HG03457 (cell line): Measurements from ENCODE around the gene IL5.
"Not testable (repeated sequence)": the region's sequence is repeated elsewhere in the genome, so short reads cannot be mapped to it uniquely, and the experiment has no call there.

Source experiments
- ATAC-seq: cut with Tn5 transposase; IDR thresholded peaks from one replicate; pipeline ENCODE4 v1.9.1; 2021; ENCODE audit warnings: moderate number of reproducible peaks; ENCODE audit not compliant: unreplicated experiment

The IL5 gene

DNA sequence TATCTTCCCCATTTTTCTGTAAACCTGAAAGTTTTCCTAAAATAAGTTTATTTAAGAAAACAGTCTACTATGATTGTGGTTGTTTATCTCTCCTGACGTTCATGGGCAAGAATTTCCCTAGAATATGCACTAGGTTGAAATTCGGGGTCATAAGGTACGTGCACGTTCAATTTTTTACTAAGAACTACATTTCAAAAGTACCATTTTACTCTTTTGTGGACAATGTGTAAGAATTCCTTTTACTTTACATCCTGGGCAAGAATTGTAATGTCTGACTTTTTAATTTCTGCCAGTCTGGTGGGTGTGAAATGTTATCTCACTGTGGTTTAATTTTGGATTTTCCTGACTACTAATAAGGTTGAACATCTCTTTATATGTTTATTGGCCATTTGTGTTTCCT, 12.4 kb downstream of the IL5 start:
- ATAC-seq = no peak

GRCh38 chr5:132528866-132529634, 14.3 kb downstream of the IL5 start:
- ATAC-seq = no peak

DNA sequence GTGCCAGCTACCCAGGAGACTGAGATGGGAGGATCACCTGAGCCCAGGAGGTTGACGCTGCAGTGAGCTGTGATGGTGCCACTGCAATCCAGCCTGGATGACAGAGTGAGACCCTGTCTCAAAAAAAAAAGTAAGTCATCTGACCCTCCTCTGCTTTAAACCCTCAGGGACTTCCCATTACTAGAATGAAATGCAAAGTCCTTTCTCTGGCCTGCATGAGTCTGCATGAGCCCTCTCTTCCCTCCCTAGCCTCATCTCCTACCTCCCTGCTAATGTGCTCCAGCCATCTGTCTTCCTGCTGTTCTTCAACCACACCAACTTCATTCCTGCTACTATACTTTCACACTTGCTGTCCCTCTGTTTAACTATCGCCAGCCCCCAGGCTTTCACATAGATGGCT, 15.3 kb downstream of the IL5 start:
- ATAC-seq = no peak

- no peak for ATAC-seq
These were observed 16.3 kb downstream of the IL5 start for GRCh38 chr5:132526974-132527564.

- ATAC-seq = no peak
These were observed 16.9 kb downstream of the IL5 start for GRCh38 chr5:132526290-132526973.

GRCh38 chr5:132525299-132525724, 18.0 kb downstream of the IL5 start:
- peak; percentile 48 for ATAC-seq

DNA sequence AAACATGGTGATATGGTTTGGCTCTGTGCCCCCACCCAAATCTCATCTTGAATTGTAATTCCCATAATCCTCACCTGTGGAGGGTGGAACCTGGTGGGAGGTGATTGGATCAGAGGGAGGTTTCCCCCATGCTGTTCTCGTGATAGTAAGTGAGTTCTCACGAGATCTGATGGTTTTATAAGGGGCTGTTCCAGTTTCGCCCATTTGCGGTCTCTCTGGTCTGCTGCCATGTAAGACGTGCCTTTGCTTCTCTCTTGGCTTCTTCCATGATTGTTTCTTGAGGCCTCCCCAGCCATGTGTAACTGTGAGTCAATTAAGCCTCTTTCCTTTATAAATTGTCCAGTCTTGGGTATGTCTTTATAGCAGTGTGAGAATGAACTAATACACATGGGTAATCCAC, 18.4 kb downstream of the IL5 start:
- ATAC-seq = not testable (repeated sequence)

DNA sequence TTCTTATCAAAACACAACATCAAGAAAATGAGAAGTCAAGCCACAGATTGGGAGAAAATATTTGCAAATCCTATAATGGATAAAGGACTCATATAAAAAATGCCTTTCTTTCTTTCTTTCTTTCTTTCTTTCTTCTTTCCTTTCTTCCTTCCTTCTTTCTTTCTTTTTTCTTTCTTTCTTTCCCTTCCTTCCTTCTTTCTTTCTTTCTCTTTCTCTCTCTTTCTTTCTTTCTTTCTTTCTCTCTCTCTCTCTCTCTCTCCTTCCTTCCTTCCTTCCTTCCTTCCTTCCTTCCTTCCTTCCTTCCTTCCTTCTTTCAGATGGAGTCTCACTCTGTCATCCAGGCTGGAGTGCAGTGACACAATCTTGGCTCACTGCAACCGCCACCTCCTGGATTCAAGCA, 21.3 kb downstream of the IL5 start:
- not testable (repeated sequence) for ATAC-seq

GRCh38 chr5:132513618-132514336, 29.5 kb downstream of the IL5 start:
- ATAC-seq = not testable (repeated sequence)

- no peak for ATAC-seq
These were observed 33.2 kb downstream of the IL5 start for GRCh38 chr5:132510076-132510475.

- ATAC-seq = peak; percentile 61
These were observed 37.1 kb downstream of the IL5 start for GRCh38 chr5:132506094-132506692.

- ATAC-seq = no peak
These were observed 37.7 kb downstream of the IL5 start for GRCh38 chr5:132505641-132506040.

- no peak for ATAC-seq
These were observed 38.6 kb downstream of the IL5 start for GRCh38 chr5:132504746-132505145.

GRCh38 chr5:132503244-132503643, 40.1 kb downstream of the IL5 start:
- ATAC-seq = no peak

GRCh38 chr5:132501961-132502931, 41.1 kb downstream of the IL5 start:
- no peak for ATAC-seq

DNA sequence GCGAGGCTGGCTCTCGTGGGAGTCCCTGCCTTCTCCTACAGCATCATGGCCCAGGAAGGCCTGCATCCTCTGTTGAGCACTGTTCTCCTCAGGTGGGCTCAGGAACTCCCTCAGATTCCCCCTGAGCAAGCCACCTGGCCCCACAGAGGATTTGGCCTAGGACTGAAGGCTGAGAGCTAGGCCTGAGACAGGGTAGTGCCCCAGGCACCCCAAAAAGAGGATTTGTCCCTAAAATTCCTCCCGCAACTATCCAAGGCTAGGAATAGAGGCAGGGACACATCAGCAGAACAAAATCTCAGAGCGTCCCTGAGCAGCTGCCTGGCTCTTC, 41.7 kb downstream of the IL5 start:
- no peak for ATAC-seq

DNA sequence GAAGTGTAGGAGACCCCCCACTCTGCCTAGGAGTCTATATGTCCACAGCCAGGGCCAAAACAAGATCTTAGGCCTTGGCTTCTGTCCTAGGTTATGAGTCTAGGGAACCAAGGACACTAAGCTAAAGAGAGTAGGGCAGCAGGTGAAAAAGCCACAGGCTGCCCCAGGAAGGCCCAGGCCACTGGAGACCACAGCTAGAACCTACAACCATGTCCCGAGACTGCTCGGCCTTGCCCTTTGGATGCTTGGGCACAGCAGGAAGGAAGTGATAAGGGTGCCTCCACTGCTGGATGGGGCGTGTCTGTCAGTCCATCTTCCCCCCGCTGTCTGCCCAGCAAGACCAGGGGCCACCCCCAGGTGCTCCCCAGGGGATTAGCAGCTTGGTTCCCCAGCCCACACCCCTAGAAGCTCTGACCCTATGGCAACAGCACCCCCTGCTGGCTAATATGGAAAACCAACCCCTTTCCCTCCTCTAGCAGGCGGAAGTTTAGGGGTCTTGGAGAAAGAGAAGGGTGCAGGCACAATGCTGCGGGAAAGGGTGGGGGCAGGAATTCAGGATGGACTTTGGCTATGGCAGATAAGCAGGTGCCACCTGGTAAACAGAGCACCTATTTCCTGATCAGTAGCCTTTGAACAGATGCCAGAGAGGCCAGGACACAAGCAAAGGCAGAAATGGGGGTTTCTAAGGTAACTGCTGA, 42.2 kb downstream of the IL5 start:
- ATAC-seq = no peak

- ATAC-seq = no peak
These were observed 42.9 kb downstream of the IL5 start for GRCh38 chr5:132500244-132500930.
